ENCODE data around the gene NISCH.

DNA sequence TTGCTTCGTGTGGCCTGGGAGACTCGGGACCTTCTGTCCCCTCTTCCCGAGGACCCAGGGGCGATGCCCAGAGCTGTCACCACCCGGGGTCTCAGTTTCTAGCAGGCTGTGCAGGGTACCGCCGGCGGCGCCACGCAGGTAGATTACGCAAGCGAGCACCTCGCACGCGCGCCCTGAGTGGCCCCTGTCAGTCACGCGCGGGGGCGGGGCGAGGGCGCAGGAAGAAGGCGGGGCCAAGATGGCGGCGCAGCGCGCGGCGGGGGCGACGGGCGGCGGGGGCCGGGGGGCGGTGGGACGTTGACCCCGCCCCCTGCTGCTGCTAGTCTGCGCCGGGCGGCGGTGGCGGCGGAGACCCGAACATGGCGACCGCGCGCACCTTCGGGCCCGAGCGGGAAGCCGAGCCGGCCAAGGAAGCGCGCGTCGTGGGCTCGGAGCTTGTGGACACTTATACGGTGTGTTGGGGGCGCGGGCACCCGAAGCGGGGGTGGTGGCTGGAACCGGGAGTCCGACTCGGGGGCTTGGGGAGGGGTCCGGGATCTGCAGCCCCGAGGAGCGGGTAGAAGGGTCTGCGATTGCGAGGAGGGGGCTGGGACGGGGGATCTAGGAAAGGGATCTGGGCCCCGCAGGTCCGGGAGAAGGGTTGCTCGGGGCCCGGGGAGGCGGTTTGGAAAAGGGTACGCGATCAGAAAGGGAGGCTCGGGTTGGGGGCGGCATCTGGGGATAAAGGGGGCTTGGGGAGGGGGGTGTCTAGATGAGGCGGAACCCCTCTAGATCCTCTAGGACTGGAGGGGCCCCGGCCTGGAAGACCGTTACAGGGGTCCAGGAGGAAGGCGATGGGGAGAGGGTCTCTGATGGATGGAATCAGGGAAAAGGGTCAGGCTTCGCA, at the start of gene NISCH:
- TF ChIP-seq CTCF (conservative IDR thresholded peaks at IDR 0.05; ENCODE audit: low read depth, low read length): no peak
- TF ChIP-seq EZH2phosphoT487 (IDR thresholded peaks at IDR 0.05; ENCODE audit: borderline replicate concordance, low read length): no peak
- no peak for TF ChIP-seq EZH2 (IDR thresholded peaks at IDR 0.05; ENCODE audit: low read length, unreplicated experiment)

Data from PC-3 (cell line).